ENCODE results near the gene THADA.

Gene THADA

GRCh38 chr2:43426305-43427031 is 169.4 kb downstream of the THADA start (continued):
- TF ChIP-seq PATZ1 (tag by site-specific recombination; IDR thresholded peaks at IDR 0.05) (no peak), ZNF621 (tag by site-specific recombination; IDR thresholded peaks at IDR 0.05) (no peak)
- TF ChIP-seq, protein P1, sequence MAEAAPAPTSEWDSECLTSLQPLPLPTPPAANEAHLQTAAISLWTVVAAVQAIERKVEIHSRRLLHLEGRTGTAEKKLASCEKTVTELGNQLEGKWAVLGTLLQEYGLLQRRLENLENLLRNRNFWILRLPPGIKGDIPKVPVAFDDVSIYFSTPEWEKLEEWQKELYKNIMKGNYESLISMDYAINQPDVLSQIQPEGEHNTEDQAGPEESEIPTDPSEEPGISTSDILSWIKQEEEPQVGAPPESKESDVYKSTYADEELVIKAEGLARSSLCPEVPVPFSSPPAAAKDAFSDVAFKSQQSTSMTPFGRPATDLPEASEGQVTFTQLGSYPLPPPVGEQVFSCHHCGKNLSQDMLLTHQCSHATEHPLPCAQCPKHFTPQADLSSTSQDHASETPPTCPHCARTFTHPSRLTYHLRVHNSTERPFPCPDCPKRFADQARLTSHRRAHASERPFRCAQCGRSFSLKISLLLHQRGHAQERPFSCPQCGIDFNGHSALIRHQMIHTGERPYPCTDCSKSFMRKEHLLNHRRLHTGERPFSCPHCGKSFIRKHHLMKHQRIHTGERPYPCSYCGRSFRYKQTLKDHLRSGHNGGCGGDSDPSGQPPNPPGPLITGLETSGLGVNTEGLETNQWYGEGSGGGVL (tag by site-specific recombination; IDR thresholded peaks at IDR 0.05): no peak

DNA sequence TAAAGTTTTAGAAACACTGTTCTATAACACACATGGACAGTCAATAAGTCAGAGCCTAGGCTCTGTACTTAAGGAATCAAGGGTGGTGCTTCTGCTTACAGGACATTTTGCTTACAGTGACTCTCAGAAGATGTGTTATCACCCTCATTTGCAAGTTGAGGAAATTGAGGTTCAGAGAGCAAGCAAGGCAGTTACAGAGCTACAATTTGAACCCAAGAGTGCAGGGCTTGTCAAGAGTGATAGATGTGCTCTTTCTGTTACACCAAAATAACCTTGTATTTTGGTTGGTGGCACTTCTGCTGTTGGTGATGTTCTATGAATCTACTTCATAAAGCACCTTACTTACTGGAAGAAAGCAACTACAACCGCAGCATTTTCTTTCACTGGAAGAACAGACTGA is 170.2 kb downstream of the THADA start:
- Histone ChIP-seq H3K27ac (ENCODE audit: extremely low read depth, low read depth, low read length) (no peak overlapping the region), H3K36me3 (ENCODE audit: control insufficient read depth in 2 of 2, insufficient read depth in 1 of 2, low read length in 2 of 2) (no peaks in the 10 kb centered on the region), H3K4me3 (ENCODE audit: low read depth, low read length) (no peak overlapping the region), H3K9me3 (ENCODE audit: control insufficient read depth, insufficient read depth, low read depth, low read length) (no peaks in the 10 kb centered on the region), H3K4me1 (ENCODE audit: control insufficient read depth, insufficient read depth, low read length) (no peaks in the 10 kb centered on the region)
- no peak for TF ChIP-seq SP3 (tag by site-specific recombination; IDR thresholded peaks at IDR 0.05)
- TF ChIP-seq HOXA7 (CRISPR knock-in tag; IDR thresholded peaks at IDR 0.05; ENCODE audit: borderline replicate concordance): no peak
- POLR2A ChIA-PET: no interaction called here
- CTCF ChIA-PET: no interaction called here

- H3K27ac ChIP-seq (ENCODE audit: extremely low read depth, low read depth, low read length): no peak overlapping the region
- ChIA-PET POLR2A (interaction anchor here (0.6 to 0.7 kb wide), 3 partner anchors 9 to 401 kb away, joined by 3 to 7 read pairs (median 4); no protein-coding TSS in a partner anchor), CTCF (interaction anchor here (0.7 kb wide), 2 partner anchors 40 to 97 kb away, joined by 3 read pairs; no protein-coding TSS in a partner anchor)
- H3K4me1 ChIP-seq (ENCODE audit: control insufficient read depth, insufficient read depth, low read length): no peaks in the 10 kb centered on the region
- no peaks in the 10 kb centered on the region for H3K36me3 ChIP-seq (ENCODE audit: control insufficient read depth in 2 of 2, insufficient read depth in 1 of 2, low read length in 2 of 2)
- no peak for TF ChIP-seq ZNF391 (tag by site-specific recombination; IDR thresholded peaks at IDR 0.05; ENCODE audit: borderline replicate concordance, low read depth)
- H3K4me3 ChIP-seq (ENCODE audit: low read depth, low read length): no peak overlapping the region
- no peaks in the 10 kb centered on the region for H3K9me3 ChIP-seq (ENCODE audit: control insufficient read depth, insufficient read depth, low read depth, low read length)
Measured at GRCh38 chr2:43424262-43425207, 171.3 kb downstream of the THADA start.

DNA sequence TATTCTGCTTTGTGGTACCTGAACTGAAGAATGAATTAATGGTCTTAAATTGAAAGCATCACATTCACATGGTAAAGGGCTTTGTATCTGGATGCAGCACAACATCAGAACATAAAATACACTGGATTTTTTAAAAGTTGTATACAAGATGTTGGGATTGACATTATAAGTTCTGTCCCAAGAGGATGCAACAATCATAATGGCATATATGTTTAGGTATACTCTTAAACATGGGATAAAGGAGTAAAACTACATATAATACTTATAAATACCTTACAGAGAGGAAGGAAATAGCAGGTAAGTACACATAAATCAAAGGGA is 171.9 kb downstream of the THADA start:
- Histone ChIP-seq H3K4me1 (ENCODE audit: control insufficient read depth, insufficient read depth, low read length) (no peaks in the 10 kb centered on the region), H3K9me3 (ENCODE audit: control insufficient read depth, insufficient read depth, low read depth, low read length) (no peaks in the 10 kb centered on the region), H3K27ac (ENCODE audit: extremely low read depth, low read depth, low read length) (no peak overlapping the region), H3K36me3 (ENCODE audit: control insufficient read depth in 2 of 2, insufficient read depth in 1 of 2, low read length in 2 of 2) (no peaks in the 10 kb centered on the region), H3K4me3 (ENCODE audit: low read depth, low read length) (no peak overlapping the region)
- TF ChIP-seq ZNF660 (tag by site-specific recombination; IDR thresholded peaks at IDR 0.05) (no peak), ZBTB1 (tag by site-specific recombination; IDR thresholded peaks at IDR 0.05) (no peak), EGR2 (tag by site-specific recombination; IDR thresholded peaks at IDR 0.05; ENCODE audit: low read depth) (no peak), BCL11B (tag by site-specific recombination; IDR thresholded peaks at IDR 0.05; ENCODE audit: low read depth) (no peak), ZNF426 (tag by site-specific recombination; IDR thresholded peaks at IDR 0.05) (no peak)
- ChIA-PET CTCF (interaction anchor here (0.7 kb wide), 2 partner anchors 40 to 98 kb away, joined by 3 read pairs; no protein-coding TSS in a partner anchor), POLR2A (interaction anchor here (0.6 kb wide), 1 partner anchor 36 kb away, joined by 7 read pairs; no protein-coding TSS in a partner anchor)

Data from HEK293 (cell line).